Measurements from ENCODE around the gene ATP23.

The ATP23 gene

DNA sequence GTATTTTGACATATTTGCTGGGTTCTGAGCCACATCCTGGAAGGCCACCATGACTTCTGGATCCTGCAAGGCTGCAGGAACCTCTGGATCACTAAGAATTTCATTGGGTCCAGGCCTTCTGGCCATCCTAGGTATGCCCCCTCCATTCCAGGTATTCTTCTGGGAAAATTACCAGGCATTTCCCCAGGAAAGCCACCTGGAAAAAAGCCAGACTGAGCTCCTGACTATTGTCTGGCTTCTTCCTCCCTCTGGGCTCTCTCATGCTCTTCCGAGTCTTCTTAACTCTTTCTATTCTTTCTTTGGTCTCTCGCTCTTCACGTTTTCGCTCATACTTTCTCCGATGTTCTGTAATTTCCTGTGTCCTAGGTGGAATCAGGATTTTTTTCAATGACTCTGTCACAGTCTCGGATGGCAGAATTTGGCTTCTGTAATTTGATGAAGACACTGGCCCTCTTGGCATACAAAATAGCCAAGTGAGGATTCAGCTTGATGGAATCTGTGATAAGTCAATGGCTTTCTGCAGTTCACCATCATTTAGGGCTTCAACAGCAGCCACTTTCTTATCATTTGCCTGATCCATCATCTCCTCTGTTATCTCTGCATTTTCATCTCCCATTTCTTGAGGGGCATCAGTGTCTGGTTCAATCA, 42.6 kb downstream of the ATP23 start:
- Histone ChIP-seq H3K36me3 (ENCODE audit: insufficient read depth, low read length) (no peaks in the 10 kb centered on the region), H2AFZ (ENCODE audit: low read length, unreplicated experiment) (no peak overlapping the region), H3K79me2 (ENCODE audit: control insufficient read depth, insufficient read depth, low read length, unreplicated experiment) (no peaks in the 10 kb centered on the region), H3K4me3 (ENCODE audit: low read depth, low read length) (no peak overlapping the region), H3K27ac (ENCODE audit: low read depth, low read length) (no peak overlapping the region), H3K4me1 (ENCODE audit: control insufficient read depth, insufficient read depth, low read length, unreplicated experiment) (no peaks in the 10 kb centered on the region), H3K27me3 (ENCODE audit: insufficient read depth, low read length) (no peaks in the 10 kb centered on the region)

GRCh38 chr12:57984629-57985151, 43.3 kb downstream of the ATP23 start:
- Histone ChIP-seq H3K4me1 (ENCODE audit: control insufficient read depth, insufficient read depth, low read length, unreplicated experiment) (no peaks in the 10 kb centered on the region), H3K79me2 (ENCODE audit: control insufficient read depth, insufficient read depth, low read length, unreplicated experiment) (no peaks in the 10 kb centered on the region), H3K27me3 (ENCODE audit: insufficient read depth, low read length) (no peaks in the 10 kb centered on the region), H3K27ac (ENCODE audit: low read depth, low read length) (no peak overlapping the region), H3K4me3 (ENCODE audit: low read depth, low read length) (no peak overlapping the region), H2AFZ (ENCODE audit: low read length, unreplicated experiment) (no peak overlapping the region), H3K36me3 (ENCODE audit: insufficient read depth, low read length) (no peaks in the 10 kb centered on the region)

DNA sequence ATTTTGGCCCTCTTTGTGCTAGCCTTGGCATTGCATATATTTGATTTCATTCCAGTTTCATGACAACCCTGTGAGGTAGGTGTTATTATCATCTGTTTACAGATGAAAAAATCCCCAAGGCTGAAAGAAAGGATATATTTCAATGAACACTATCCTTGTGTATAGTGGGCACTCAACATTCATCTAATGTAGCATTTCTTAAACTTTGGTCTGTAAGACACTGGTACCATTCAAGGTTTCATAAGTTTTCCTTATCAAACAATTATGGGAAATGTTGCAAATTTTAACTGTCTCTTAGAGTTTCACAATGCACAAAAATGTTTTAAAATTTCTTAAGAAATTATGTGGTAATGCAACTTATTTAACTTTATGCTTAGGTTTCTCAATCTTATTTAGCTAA, 44.3 kb downstream of the ATP23 start:
- no peaks in the 10 kb centered on the region for H3K27me3 ChIP-seq (ENCODE audit: insufficient read depth, low read length)
- H3K27ac ChIP-seq (ENCODE audit: low read depth, low read length) = no peak overlapping the region
- no peaks in the 10 kb centered on the region for H3K36me3 ChIP-seq (ENCODE audit: insufficient read depth, low read length)
- H2AFZ ChIP-seq (ENCODE audit: low read length, unreplicated experiment) = no peak overlapping the region
- no peak overlapping the region for H3K4me3 ChIP-seq (ENCODE audit: low read depth, low read length)
- no peaks in the 10 kb centered on the region for H3K79me2 ChIP-seq (ENCODE audit: control insufficient read depth, insufficient read depth, low read length, unreplicated experiment)
- H3K4me1 ChIP-seq (ENCODE audit: control insufficient read depth, insufficient read depth, low read length, unreplicated experiment) = no peaks in the 10 kb centered on the region

DNA sequence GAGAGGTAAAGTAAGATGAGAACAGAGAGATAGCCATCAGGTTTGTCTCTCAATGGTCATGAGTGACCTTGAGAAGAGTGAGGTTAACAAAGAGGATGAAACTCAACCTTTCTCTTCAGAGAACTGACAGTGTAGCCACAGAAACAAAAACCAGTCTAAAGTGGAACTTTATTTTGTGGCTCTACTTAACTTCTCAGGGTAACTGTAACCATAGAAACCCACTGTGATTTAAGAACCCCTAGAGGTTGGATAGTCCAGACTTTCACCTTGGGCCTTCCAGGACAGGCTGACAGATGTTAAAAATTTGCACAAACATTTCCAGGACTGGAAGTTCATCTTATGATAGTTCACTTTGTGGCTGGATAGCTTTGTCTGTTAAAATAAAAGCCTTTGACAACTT, 48.5 kb downstream of the ATP23 start:
- no peak overlapping the region for H2AFZ ChIP-seq (ENCODE audit: low read length, unreplicated experiment)
- H3K27me3 ChIP-seq (ENCODE audit: insufficient read depth, low read length) = no peaks in the 10 kb centered on the region
- H3K4me1 ChIP-seq (ENCODE audit: control insufficient read depth, insufficient read depth, low read length, unreplicated experiment) = no peaks in the 10 kb centered on the region
- H3K79me2 ChIP-seq (ENCODE audit: control insufficient read depth, insufficient read depth, low read length, unreplicated experiment) = no peaks in the 10 kb centered on the region
- H3K4me3 ChIP-seq (ENCODE audit: low read depth, low read length) = no peak overlapping the region
- H3K27ac ChIP-seq (ENCODE audit: low read depth, low read length) = no peak overlapping the region
- no peaks in the 10 kb centered on the region for H3K36me3 ChIP-seq (ENCODE audit: insufficient read depth, low read length)

DNA sequence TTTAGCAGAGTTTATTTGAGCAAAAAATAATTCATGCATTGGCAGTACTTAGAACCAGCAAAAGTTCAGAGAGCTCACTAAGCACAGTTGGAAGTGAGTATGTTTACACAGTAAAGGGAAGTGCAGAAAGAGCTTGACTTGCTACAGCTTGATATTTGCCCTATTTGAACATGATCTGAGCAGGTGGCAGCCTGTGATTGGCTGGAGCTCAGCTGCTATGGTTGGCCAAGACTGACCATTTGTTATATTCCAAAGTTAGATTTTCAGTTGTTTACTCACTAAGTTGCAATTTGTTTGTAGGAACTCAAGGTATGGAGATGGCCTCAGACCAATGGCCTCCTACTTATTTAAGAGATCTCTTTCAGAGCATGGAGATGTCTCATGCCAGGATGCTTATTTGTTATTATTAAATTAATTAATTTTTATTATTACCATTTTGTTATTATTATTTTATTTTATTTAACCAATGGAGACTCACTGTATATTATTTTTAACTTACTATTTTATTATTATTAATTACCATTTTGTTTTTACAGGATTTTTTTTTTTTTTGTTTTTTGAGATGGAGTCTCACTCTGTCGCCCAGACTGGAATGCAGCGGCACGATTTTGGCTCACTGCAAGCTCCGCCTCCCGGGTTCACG, 49.0 kb downstream of the ATP23 start:
- Histone ChIP-seq H3K4me3 (ENCODE audit: low read depth, low read length) (no peak overlapping the region), H3K4me1 (ENCODE audit: control insufficient read depth, insufficient read depth, low read length, unreplicated experiment) (no peaks in the 10 kb centered on the region), H3K27ac (ENCODE audit: low read depth, low read length) (no peak overlapping the region), H3K36me3 (ENCODE audit: insufficient read depth, low read length) (no peaks in the 10 kb centered on the region), H2AFZ (ENCODE audit: low read length, unreplicated experiment) (no peak overlapping the region), H3K27me3 (ENCODE audit: insufficient read depth, low read length) (no peaks in the 10 kb centered on the region), H3K79me2 (ENCODE audit: control insufficient read depth, insufficient read depth, low read length, unreplicated experiment) (no peaks in the 10 kb centered on the region)

- H3K27me3 ChIP-seq (ENCODE audit: insufficient read depth, low read length) = no peaks in the 10 kb centered on the region
- H3K79me2 ChIP-seq (ENCODE audit: control insufficient read depth, insufficient read depth, low read length, unreplicated experiment) = no peaks in the 10 kb centered on the region
- no peaks in the 10 kb centered on the region for H3K36me3 ChIP-seq (ENCODE audit: insufficient read depth, low read length)
- no peak overlapping the region for H3K4me3 ChIP-seq (ENCODE audit: low read depth, low read length)
- H3K27ac ChIP-seq (ENCODE audit: low read depth, low read length) = no peak overlapping the region
- no peak overlapping the region for H2AFZ ChIP-seq (ENCODE audit: low read length, unreplicated experiment)
- no peaks in the 10 kb centered on the region for H3K4me1 ChIP-seq (ENCODE audit: control insufficient read depth, insufficient read depth, low read length, unreplicated experiment)
These were observed 50.6 kb downstream of the ATP23 start for GRCh38 chr12:57992001-57992400.

DNA sequence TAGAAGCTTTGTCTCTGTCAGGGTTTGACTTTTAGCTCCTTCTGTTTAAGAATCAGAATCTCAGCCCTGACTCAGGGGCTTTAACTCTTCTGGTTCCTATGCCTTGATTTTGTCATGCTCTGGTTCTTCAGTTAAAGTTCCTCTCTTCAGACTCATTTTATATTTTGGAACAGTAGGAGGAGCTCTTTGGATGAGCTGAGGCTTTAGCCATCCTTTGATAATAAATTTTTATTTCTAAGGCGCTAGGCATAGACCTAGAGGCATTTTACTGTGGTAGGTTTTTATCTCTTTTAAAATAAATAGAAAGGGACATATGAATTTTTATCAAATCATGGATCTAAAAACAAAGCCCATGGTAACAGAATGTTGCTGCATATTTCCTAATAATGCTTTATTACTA, 51.7 kb downstream of the ATP23 start:
- no peak overlapping the region for H3K27ac ChIP-seq (ENCODE audit: low read depth, low read length)
- H3K27me3 ChIP-seq (ENCODE audit: insufficient read depth, low read length) = no peaks in the 10 kb centered on the region
- no peaks in the 10 kb centered on the region for H3K36me3 ChIP-seq (ENCODE audit: insufficient read depth, low read length)
- H3K4me1 ChIP-seq (ENCODE audit: control insufficient read depth, insufficient read depth, low read length, unreplicated experiment) = no peaks in the 10 kb centered on the region
- no peaks in the 10 kb centered on the region for H3K79me2 ChIP-seq (ENCODE audit: control insufficient read depth, insufficient read depth, low read length, unreplicated experiment)
- H2AFZ ChIP-seq (ENCODE audit: low read length, unreplicated experiment) = no peak overlapping the region
- H3K4me3 ChIP-seq (ENCODE audit: low read depth, low read length) = no peak overlapping the region

GRCh38 chr12:57993834-57994233, 52.5 kb downstream of the ATP23 start:
- no peaks in the 10 kb centered on the region for H3K79me2 ChIP-seq (ENCODE audit: control insufficient read depth, insufficient read depth, low read length, unreplicated experiment)
- H3K4me1 ChIP-seq (ENCODE audit: control insufficient read depth, insufficient read depth, low read length, unreplicated experiment) = no peaks in the 10 kb centered on the region
- no peaks in the 10 kb centered on the region for H3K27me3 ChIP-seq (ENCODE audit: insufficient read depth, low read length)
- no peak overlapping the region for H3K4me3 ChIP-seq (ENCODE audit: low read depth, low read length)
- no peaks in the 10 kb centered on the region for H3K36me3 ChIP-seq (ENCODE audit: insufficient read depth, low read length)
- no peak overlapping the region for H3K27ac ChIP-seq (ENCODE audit: low read depth, low read length)
- no peak overlapping the region for H2AFZ ChIP-seq (ENCODE audit: low read length, unreplicated experiment)

DNA sequence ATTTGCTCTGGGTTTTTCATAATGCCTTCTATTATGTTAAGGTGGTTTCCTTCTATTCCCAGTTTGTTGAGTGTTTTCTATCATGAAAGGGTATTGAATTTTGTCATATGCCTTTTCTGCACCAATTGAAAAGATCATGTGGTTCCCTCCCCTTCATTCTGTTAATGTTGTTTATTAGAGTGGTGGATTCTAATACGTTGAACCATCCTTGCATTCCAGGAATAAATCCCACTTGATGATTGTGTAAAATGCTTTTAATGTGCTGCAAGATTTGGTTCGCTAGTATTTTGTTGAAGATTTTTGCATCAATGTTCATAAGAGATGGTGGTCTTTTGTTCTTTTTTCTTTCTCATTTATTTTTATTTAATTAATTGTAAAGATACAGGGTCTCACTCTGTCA, 55.2 kb downstream of the ATP23 start:
- no peaks in the 10 kb centered on the region for H3K4me1 ChIP-seq (ENCODE audit: control insufficient read depth, insufficient read depth, low read length, unreplicated experiment)
- no peak overlapping the region for H2AFZ ChIP-seq (ENCODE audit: low read length, unreplicated experiment)
- H3K79me2 ChIP-seq (ENCODE audit: control insufficient read depth, insufficient read depth, low read length, unreplicated experiment) = no peaks in the 10 kb centered on the region
- no peak overlapping the region for H3K27ac ChIP-seq (ENCODE audit: low read depth, low read length)
- no peaks in the 10 kb centered on the region for H3K27me3 ChIP-seq (ENCODE audit: insufficient read depth, low read length)
- H3K4me3 ChIP-seq (ENCODE audit: low read depth, low read length) = no peak overlapping the region
- H3K36me3 ChIP-seq (ENCODE audit: insufficient read depth, low read length) = no peaks in the 10 kb centered on the region

DNA sequence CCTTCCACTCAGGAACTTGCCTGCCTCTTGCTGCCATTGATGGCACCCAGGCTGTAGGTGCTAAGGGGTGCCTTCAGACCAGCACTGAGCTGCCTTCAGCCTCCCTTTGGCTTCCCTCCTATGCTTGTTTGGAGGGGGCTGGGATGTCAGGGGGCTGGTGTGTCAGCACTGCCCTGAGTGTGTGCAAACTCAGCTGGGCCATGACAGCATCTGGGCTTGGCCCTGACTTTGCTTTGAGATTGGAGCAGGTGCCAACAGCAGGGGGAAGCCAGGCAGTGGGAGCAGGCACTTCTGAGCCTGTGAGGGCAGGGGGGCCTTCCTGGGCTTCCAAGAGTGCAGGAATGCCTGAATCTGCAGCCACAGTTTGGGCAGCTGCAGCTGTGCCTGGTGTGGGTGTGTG, 56.9 kb downstream of the ATP23 start:
- no peaks in the 10 kb centered on the region for H3K79me2 ChIP-seq (ENCODE audit: control insufficient read depth, insufficient read depth, low read length, unreplicated experiment)
- H3K36me3 ChIP-seq (ENCODE audit: insufficient read depth, low read length) = no peaks in the 10 kb centered on the region
- no peaks in the 10 kb centered on the region for H3K27me3 ChIP-seq (ENCODE audit: insufficient read depth, low read length)
- no peak overlapping the region for H3K4me3 ChIP-seq (ENCODE audit: low read depth, low read length)
- H3K27ac ChIP-seq (ENCODE audit: low read depth, low read length) = no peak overlapping the region
- H2AFZ ChIP-seq (ENCODE audit: low read length, unreplicated experiment) = no peak overlapping the region
- H3K4me1 ChIP-seq (ENCODE audit: control insufficient read depth, insufficient read depth, low read length, unreplicated experiment) = no peaks in the 10 kb centered on the region

GRCh38 chr12:58000499-58000898, 59.1 kb downstream of the ATP23 start:
- Histone ChIP-seq H3K27ac (ENCODE audit: low read depth, low read length) (no peak overlapping the region), H3K4me3 (ENCODE audit: low read depth, low read length) (no peak overlapping the region), H3K79me2 (ENCODE audit: control insufficient read depth, insufficient read depth, low read length, unreplicated experiment) (no peaks in the 10 kb centered on the region), H3K27me3 (ENCODE audit: insufficient read depth, low read length) (no peaks in the 10 kb centered on the region), H3K4me1 (ENCODE audit: control insufficient read depth, insufficient read depth, low read length, unreplicated experiment) (no peaks in the 10 kb centered on the region), H2AFZ (ENCODE audit: low read length, unreplicated experiment) (no peak overlapping the region), H3K36me3 (ENCODE audit: insufficient read depth, low read length) (no peaks in the 10 kb centered on the region)
